Iris pigment epithelial cell (primary cell): Measurements from ENCODE around the gene OR13J1.

Experiments
- DNase-seq: peaks from one replicate; pipeline ENCODE4 v3.0.0-alpha.2; 2011; ENCODE audit warnings: low read depth

Gene OR13J1

GRCh38 chr9:35832814-35833213, 37.4 kb downstream of the OR13J1 start:
- no peak for DNase-seq

GRCh38 chr9:35831040-35831439, 39.2 kb downstream of the OR13J1 start:
- no peak for DNase-seq

- DNase-seq, result no peak
These were observed 40.5 kb downstream of the OR13J1 start for GRCh38 chr9:35829764-35830096.

- DNase-seq, result peak; percentile 93
These were observed 41.0 kb downstream of the OR13J1 start, which contains the start of gene TMEM8B for GRCh38 chr9:35829084-35829763. TSS of gene TMEM8B (plus strand) at chr9:35829228. CDS start at chr9:35829448, 220 bp downstream.

DNA sequence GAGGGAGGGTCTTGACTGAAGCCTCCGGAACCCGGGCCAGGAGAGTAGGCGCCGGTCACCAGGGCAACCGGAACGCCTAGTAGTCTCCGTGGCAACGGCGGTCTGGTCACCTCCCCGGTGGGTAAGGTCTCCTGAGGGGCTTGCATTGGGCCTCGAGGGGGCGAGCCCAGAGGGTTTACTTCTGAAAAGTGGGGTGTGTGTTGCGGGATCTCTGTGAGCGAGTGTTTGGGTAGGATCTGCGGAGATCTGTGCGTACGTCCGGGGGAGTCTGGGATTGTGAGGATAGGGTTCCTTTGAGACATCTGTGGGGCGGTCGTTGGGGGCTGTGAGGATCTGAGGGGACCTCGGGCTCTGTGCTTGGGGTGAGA, 41.5 kb downstream of the OR13J1 start, which contains the start of gene FAM221B:
Gene FAM221B, minus strand, starts transcription at position 17 of the 368 bp plus-strand sequence. CDS start 2,571 bp downstream, outside the sequence.
- DNase-seq, result no peak

DNA sequence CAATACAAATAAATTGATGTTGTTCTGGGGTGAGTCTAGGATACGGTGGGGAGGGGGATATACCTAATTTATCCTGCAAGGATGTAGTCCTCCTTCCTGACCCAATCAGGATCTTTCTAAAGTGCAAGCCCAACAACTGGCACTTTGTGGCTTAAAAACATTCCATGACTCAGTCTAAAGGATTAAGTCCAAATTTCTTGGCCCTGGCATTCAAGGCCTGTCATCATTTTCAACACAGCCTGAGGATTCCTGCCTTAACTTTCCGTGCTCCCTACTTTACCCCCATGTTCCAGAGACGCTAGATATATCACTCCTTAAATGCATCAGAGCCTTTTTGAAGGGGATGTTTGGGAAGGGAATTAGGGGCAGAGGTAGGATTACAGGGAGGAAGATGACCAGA, 42.7 kb downstream of the OR13J1 start:
- DNase-seq, result peak; percentile 83

DNA sequence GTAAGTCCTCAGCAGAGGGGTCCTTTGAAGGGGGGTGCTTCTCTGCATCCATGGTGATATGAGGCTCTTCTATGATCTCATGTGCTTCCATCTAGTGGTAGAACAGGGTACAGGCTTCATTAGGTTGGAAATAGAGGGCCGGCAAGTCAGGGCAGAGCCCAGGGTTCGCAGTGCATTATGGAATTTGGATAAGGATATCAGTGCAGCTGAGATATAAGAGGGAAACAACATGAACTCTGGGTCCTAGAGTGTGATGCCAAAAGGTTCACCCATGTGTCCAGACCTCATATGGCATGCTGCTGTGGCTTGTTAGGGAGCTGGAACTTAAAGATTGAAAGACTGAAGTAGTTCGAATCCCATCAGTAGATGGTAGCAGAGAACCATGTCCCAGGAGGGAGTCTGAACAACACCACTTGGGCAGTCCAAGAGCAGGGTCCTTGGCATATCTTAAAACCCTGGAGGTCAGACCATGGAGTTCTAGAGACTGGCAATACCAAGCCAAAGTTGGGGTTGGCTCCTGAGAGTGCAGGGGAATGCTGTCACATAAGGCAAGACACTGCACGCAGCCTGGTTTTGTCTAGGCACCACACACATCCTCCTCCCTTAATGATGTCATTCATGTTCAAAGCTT, 44.0 kb downstream of the OR13J1 start:
- peak; percentile 72 for DNase-seq

GRCh38 chr9:35822926-35823325, 47.3 kb downstream of the OR13J1 start:
- DNase-seq, result peak; percentile 27

DNA sequence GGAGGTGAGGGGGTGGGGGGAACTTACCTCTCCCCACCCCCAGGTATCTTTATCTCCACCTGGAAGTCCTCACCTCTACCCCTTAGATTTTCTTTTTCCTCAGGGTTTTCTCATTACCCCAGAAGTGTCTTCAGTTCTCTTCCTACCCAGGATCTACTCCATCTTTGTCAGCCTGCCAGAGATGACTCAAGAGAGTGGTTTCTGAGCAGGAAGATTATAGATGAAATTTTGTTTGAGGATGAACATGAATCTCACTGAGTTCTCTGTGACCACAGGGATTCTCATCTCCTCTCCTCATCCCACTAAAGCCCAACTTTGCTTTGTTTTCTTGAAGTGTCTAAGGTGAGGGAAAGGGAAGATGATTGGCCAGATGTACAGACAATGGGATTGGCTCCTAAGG, 50.1 kb downstream of the OR13J1 start:
- DNase-seq, result peak; percentile 88
